Activated CD8-positive, alpha-beta memory T cell treated with anti-CD3 and anti-CD28 coated beads for 48 hours (primary cell): ENCODE data around the gene DSCAM.

Experiments
- DNase-seq, 3 experiments: peaks; one replicate each; pipeline ENCODE4 v3.0.0-alpha.2; 2020; ENCODE audit warnings: low read depth in 2 of 3, low spot score in 2 of 3

The DSCAM gene

DNA sequence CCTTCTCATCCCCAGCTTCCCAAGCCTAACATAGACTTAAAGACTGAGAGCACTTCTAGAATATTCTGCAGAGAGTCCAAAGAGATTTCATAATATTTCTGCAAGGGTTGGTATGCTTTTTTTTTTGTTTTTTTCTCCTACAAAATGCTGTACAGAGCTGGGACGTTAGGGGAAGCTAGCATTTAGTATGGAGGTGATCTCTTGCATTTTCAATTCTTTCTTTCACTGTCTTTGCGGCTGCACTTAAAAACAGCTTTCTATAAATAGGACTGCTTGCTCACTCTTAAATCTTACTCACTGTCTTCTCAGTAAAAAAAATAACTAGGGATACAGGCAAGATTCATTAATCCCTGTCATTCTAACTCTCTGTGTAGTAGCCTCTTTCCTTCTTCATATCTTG is 7.4 kb downstream of the DSCAM start:
- DNase-seq: no peak

DNA sequence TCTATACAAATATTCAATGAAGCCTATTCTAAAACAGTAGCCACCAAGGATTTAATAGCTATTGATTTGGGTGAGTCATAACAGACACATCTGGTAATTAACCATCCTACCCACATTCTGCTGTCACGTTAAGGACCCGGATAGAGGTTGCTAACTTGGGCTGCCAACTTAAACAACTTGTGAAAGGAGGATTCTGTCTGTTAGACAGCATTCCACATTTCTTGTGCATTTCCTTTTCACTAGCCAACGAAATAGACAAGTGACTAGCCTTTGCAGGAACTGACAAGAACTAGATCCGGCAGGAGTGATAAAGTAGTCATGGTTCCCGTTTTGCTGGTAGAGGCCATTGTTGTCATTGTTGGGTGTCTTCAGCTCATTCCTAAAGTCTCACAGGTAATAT is 9.5 kb downstream of the DSCAM start:
- no peak for DNase-seq

DNA sequence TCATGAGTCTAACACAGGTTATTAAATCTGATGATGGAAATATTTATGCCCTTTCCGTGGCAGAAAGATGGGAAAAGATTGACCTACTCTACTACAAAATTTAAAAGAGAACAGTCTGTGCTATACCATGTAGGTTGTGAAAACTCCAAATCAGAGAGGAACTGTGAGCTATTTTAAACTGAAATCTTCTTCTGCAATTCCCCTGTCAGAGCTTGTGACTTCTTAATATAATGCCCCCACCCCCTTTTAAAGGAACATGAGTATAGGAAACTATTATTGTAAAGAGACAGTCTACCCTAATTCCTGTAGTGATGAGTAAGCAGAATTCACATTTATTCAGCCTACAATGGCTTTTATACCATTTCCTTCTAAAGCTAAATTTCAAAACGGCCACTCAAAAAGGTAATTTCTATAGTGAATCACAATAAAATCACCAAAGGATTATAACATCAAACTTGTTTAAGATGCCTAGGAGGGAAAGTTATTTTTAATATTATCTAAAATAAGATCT is 11.7 kb downstream of the DSCAM start:
- DNase-seq: no peak

DNA sequence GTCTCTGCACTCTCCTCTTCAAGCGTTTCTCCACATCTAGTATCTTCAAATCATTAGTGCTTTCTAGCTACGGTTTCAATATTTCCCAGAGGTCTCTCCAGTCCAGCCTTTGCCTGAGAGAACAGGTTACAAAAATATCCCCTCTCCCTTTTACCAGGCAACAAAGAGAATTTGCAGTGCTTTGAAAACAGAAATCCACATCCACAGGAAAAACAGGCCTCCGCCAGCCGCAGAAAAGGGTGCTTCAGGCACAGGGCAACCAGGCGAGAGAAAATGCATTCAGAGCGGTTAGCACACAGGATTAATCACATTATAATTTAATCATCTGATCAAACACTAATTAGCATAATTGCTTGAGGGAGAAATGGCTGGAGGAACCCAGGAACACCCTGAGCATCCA is 13.8 kb downstream of the DSCAM start:
- DNase-seq: no peak

DNA sequence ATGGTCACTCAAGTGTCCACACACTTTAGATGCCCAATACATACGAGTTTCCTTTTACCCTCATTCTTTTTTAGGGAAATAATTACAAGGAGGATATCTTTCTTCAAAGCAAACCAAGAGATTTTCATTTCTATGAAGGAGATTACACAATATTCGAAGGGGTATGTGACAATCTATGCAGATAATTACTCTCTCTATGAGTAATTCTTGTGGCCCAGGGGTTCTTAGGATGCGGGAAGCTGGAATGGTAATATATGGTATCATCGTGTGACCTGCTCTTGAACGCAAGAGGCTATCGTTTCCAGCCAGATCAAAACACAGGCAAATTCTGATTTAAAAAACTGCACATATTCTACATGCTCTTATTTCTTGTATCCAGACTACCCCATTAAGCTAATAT is 14.6 kb downstream of the DSCAM start:
- DNase-seq: no peak

DNA sequence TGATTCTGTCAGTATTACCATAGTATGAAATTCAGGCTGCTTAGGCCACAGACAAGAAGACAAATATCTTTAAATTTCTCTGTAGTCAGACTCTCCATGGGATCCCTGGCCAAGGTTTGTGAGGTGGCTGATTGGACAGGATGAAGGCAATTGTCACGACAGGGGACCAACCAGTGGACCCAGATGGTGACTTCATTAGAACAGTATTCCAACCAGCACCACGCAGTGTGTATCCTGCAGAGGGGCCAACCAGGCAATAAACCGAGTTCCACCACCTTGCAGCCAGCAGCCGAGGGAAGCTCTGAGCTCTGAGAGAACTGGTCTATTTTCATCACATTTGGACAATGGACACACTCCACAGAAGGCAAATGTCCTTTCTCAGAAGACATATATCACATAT is 16.1 kb downstream of the DSCAM start:
- no peak for DNase-seq

DNA sequence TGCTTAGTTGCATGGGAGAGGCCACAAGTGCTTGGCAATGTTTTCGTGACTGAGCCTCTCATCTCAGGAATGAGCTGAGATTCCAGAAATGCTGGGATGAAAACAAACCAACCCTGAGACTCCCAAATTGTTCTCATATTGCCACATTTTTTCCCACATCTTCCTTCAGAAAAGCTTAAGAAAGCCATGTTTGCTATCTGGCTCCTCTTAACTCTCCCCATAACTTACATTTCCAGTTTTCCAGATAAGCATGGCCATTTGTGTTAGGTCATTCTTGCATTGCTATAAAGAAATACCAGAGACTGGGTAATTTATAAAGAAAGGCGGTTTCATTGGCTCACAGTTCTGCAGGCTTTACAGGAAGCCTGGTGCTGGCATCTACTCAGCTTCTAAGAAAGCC is 17.2 kb downstream of the DSCAM start:
- DNase-seq: no peak

DNA sequence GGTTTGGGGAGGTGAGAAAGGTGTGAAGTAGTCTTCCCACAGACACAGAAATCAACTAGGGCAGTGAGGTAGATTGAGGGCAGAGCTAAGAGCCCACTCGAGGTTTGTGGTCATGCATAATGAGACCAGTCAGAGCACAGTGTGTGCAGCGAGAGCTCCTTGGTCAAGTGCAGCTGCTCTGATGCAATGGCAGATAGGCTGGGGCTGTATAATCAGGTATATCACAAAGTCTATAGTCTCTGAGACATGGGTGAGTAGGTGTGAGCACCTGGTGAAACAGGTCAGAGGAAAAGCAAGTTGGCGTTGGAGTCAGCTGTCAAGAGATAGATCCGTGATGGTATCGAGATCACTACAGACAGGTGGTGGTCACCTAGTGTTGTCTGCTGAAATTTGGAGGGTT is 17.6 kb downstream of the DSCAM start:
- no peak for DNase-seq

DNA sequence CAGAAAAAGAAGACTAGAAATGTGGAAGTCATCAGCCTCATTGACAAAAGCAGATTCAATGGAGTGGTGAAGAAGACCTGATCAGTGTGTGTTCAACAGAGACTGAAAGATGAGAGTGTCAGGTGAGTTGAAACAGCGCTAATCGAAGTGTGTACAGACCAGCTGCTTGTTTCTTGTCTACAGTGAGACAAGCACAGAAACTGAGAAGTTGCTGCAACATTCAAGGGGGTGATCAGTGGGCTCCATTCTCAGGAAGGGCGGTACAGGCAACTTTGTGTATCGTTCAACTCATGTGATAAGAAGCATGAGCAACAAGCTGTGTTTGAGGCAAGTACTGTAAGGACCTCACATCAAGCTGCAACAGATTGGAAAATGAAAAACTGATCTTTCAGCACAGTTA is 19.4 kb downstream of the DSCAM start:
- no peak for DNase-seq

DNA sequence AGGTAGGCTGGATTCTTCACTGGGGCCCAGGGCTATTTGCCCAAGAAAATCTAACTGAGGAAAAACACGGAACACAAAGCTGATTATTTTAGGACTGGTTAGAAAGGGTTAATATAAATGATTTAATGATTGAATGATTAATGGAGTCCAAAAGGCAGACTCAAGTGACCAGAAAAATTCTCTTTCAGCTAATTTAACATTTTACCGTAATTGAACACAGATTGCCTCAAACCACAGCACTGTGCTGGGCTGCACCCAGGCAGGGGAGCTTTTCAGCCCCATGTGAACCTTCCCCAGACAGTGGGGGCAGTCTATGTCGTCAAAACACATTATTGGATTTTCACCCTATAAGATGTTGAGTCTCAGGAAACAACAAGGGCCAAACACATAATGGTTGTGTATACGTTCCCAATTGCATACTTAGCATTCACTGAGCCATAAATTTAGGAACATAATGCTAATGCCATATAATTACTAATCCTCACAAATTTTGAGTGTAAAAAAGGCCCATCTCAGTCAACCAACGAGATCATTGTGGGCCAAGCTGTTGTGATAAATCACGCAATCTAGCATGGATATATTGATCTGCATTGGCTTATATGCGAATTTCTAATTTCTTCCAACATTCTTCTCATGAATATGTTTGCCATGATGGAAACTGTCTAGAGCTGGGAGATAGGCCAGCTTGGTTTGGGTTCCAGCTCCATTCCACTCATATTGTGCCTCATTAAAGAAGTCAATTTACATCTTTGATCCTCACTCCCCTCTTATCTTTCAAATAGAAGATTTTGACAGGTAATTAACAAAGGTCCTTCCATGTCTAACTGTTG is 27.7 kb downstream of the DSCAM start:
- DNase-seq: no peak

DNA sequence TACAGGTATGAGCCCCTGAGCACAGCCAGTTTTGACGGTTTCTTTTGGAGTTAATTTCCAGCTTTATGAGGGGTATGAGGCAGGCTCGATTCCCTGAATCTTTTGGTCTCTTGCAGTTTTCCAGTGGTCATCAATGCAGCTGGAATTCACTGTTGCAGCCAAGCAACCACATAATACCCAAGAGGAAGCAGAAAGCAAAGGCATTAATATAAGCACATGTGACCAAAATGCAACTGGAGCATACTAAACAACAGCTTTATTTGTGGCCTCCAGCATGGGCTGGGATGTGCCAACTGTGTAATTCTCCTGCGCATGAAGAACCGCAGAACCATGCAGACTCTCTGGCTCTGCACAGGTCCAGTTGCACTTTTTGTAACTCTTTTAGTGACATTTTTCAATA is 33.0 kb downstream of the DSCAM start:
- DNase-seq: no peak

DNA sequence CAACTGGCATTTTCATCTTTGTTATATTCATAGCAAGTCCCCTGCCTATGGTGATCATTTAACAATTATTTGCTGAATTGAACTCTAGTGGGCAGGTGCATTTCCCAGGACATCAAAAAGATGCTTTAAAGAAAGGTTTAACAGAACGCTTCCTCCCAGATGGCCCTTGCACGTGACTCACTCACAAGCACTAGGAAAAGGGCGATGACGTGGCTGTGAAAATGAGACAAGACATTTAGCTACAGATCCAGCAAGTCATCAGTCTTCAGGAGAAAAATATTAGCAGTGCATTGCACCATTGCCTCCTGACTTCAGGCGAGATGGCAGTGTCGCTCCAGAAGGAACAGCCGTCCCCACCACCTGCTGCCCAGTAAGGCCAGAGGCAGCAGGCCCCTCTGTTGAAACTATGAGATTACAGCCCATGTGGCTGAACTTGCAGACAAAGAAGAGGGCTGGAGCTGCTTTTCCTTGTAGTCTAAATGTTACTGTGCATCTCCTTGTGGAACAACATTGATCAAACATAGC is 37.2 kb downstream of the DSCAM start:
- DNase-seq: no peak

DNA sequence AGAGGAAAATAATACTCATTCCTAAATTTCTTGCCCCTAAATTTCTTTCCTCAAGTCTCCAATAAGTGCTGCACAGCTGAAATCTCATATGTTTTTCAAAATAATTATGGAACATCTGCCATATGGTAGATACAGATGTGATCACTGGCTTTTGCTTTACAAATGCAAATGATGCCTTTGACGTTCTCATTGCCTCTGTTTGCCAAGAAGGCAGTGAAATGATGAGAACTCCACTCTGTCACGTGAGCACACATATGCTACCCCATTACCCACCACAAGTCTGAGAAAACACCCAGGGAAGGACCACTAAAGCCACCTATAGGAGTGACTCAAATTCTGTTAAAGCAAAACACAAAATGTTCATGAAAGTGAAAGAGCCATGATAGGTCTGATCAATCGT is 43.9 kb downstream of the DSCAM start:
- DNase-seq: no peak

DNA sequence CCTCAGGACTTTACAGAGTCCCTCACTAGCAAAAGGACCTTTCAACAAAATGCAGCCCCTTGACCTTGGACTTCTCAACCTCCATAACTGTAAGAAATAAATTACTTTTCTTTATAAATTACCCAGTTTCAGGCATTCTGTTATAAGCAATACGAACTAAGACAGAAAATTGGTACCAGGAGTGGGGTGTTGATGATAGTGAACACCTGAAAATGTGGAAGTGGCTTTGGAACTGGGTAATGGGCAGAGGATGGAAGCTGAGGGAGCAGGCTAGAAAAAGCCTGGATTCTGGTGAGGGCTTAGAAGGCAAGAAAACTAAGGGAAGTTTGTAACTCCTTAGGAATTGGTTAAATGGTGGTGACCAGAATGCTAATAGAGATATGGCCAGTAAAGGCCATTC is 46.8 kb downstream of the DSCAM start:
- no peak for DNase-seq

DNA sequence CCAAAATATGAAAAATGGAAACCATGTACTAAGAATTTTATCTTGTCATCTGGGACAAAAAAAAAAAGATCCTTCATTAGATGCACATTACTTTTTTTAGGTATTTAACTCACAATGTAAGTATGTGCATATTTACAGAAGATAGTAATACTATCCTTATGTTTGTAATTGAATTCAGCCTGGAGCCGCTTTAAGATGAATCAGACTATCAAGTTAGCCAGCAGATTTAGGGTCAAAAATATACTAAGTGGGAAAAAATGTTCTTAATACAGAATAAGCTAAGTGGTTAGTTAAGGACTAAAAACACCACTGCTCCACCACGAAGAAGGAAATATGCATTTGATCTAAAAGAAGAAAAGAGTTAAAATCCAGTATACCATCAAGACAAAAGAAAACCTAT is 49.1 kb downstream of the DSCAM start:
- DNase-seq: no peak

DNA sequence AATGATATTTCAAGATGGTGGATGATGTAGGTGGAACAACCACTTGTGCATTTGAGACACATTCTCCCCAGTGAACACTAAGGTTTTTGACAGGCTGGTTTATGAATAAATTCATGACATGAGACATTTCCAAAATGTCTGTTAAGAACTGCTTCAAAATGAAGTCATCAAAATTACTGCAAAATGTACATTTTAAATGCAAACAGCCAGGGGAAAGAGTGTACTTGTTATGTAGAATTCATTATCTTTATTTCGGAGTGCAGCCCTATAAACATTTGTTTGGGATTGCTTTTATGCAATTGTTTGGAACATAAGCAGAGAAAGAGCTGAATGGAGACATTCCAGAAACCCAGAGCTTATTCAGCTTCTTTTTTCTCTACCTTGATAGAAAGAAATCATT is 49.5 kb downstream of the DSCAM start:
- DNase-seq: no peak

DNA sequence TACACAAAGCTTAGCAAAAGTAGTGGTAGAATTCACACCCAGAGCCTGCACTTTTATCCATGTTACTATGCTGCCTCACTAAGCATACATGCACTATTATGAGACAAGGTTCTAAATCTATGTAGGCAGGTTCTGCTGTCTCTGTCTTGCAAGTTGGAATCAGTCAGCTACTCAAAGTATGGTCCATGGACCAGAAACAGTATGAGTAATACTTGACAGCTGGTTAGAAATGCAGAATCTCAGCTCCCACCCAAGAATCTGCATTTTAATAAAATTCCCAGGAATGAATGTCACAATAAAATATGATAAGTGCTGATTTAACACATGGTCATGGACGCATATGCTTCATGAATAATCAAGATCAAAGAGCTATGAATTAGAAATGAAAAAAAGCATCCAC is 50.5 kb downstream of the DSCAM start:
- no peak for DNase-seq

DNA sequence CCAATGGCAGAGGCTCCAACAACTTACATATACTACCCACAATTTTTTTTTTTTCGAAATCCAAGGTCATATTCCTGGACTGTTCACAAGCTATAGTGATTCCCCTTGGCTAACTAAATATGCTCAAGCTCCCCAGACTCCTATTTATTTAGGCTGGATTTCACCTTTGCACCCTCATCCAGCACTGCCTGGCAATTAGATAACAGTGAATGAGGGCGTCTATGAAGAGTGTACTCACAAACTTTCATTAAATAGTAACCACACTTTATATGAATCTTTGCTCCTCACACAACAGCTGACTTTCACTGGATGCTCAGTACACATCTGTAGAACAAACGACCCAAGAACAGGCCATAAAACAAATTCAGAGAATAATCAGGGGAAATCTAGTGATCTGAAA is 51.6 kb downstream of the DSCAM start:
- no peak for DNase-seq

DNA sequence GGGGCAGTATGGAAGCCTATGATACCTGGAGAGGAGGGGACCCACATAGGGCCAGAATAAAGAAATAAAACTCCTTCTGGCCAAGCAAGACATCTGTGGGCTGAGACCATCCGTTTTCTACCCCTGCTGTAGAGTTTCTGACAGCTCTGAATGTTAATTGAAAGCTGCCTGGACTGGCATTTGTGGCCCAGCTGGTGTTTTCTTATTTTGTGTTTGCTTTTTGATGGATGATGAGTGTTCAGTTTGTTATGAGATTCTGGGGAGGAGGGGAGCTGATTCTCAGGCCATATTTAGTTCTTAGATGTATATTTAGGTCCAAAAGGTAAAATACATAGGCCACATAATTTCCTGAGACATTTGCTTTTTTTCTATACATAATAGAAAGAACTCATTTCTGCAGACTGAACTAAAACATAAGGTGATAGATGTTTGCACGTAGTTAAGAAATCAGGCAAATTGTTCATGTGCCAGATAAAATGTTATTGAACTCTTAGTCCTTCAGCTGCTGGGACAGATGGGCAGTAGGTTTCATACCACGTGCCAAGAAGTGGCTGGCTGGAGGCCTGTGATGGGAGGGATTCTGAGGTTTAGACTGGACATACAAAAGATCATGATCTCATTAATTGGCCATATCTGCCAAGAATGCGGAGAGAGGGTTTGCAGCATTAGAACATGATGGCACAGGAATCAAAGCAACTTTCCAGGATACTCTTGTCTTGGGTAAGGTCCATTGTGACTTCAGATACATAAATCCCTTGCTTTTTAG is 54.1 kb downstream of the DSCAM start:
- no peak for DNase-seq

DNA sequence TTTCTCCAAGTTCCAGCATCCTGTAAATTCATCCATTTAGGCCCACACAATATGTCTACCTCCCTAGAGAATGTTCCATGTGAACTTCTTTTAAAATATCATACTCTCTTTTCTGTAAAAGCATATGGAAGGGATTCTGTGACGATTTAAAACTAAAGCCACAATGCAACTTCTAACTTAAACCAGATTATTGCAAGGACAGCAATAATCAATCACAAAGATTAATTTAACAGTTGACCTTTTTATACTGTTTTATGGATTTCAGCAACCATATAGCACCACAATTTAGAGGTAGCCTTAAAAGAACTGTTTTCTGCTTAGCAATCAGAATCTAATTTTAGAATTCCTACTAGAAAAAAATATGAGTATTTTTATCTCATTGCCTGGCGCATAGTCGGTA is 58.3 kb downstream of the DSCAM start:
- DNase-seq: no peak

DNA sequence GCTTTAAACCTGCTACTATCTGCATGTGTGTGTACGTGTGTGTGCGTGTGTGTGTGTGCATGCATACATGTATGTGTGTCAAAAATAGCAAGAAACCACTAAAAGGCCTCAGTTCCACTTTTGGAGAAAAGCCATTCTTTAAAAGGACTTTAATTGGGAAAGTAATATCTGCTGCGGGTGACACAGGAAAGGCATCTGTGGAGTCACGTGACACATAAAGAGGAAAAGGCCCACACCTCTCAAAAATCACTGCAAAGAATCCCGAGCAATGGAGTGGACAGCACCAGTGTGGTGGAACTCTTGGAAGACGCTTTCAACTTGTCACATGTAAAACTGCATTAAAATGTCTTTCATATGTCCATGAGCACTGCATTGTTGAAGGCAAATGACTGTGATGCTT is 63.6 kb downstream of the DSCAM start:
- no peak for DNase-seq

DNA sequence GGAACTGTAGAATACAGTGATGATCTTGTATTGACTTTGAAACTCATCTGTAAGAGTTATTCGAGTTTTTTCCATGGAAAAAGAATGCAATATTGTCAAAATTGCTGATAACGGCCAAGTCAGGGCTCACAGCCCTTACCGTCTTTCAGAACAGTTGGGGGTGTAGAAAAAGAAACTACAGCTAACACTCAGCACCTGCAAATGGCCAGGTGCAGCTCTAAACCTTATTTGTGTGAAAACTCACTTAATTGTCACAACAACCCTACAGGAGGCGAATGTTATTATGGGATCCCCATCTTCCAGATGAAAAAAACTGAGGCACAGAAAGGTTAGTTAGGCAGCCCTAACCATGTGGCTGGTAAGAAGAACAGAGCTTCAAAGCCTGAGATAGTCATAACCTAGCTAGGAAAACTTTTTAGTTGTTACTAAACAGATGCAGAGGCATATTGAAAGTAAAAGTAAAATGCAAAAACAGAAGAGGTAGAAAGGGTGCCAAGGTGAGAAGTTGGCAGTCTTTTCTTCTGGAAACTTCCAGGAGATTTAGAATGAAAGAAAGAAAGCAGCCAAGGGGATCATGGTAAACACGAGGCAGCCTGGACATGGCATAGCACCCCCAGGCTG is 76.4 kb downstream of the DSCAM start:
- no peak for DNase-seq
